ENCODE data around the gene GSTO1.

DNA sequence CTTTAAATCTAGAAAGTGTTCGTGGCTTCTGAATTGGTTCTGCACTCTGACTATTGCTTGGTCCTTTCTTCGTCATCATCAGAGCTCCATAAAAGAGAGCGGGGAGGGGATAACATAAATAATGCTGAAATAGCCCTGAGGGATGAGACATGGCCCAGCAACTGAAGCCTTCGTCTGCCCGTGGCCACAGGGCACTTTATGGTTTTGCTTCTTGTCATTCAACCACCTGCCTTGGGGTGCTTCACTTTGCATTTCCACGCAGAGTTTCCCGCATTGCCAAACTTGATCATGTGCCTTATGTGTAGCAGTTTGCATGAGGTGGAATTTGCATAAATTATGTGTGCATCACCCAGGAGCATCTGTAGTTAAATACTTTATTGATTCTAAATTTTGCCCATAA lies 30.2 kb downstream of the GSTO1 start:
- TF ChIP-seq POLR2A (IDR thresholded peaks at IDR 0.05) = no peak
- TF ChIP-seq, protein P1, sequence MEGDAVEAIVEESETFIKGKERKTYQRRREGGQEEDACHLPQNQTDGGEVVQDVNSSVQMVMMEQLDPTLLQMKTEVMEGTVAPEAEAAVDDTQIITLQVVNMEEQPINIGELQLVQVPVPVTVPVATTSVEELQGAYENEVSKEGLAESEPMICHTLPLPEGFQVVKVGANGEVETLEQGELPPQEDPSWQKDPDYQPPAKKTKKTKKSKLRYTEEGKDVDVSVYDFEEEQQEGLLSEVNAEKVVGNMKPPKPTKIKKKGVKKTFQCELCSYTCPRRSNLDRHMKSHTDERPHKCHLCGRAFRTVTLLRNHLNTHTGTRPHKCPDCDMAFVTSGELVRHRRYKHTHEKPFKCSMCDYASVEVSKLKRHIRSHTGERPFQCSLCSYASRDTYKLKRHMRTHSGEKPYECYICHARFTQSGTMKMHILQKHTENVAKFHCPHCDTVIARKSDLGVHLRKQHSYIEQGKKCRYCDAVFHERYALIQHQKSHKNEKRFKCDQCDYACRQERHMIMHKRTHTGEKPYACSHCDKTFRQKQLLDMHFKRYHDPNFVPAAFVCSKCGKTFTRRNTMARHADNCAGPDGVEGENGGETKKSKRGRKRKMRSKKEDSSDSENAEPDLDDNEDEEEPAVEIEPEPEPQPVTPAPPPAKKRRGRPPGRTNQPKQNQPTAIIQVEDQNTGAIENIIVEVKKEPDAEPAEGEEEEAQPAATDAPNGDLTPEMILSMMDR (IDR thresholded peaks at IDR 0.05) = no peak
